Measurements from ENCODE around the gene PXK. TPM values are rescaled to one million over a fixed set of nuclear protein-coding genes. Genes with fewer than 3 reads are reported as not detected.
A peak's percentile ranks its signal among the peaks of the same experiment; 100 is the strongest.

Gene PXK
- polyA plus RNA-seq, 2 donors = 3.2 to 6.0 TPM

DNA sequence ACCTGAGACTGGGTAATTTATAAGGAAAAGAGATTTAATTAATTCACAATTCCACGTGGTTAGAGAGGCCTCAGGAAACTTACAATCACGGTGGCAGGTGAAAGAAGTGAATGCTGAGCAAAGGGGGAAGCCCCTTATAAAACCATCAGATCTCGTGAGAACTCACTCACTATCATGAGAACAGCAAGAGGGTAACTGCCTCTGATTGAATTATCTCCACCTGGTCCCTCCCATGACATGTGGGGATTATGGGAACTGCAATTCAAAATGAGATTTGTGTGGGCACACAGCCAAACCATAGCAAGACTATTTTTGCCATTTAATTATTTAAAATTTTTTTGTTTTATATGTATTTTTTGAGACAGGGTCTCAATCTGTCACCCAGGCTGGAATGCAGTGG lies 132.2 kb downstream of the PXK start:
- Histone ChIP-seq H3K27me3 (ENCODE audit: control insufficient read depth in 1 of 2, insufficient read depth in 2 of 2, low read length in 2 of 2) (no peaks in the 10 kb centered on the region), H3K4me3 (ENCODE audit: low read depth in 1 of 2, low read length in 2 of 2) (no peak overlapping the region), H3K36me3 (ENCODE audit: control insufficient read depth in 2 of 2, insufficient read depth in 2 of 2, low read length in 1 of 2) (no peaks in the 10 kb centered on the region), H3K27ac (ENCODE audit: low read depth in 2 of 2, low read length in 1 of 2) (no peak overlapping the region), H3K4me1 (ENCODE audit: control insufficient read depth in 2 of 2, insufficient read depth in 2 of 2, low read length in 1 of 2) (no peaks in the 10 kb centered on the region), H3K9me3 (ENCODE audit: control insufficient read depth in 2 of 2, insufficient read depth in 1 of 2, low read depth in 1 of 2, low read length in 1 of 2) (peaks cover 0 to 2% of the 10 kb centered on the region in 2 donors)
- 72% methylated on average over 3 of the region's 3 CpGs for WGBS, 2 donors

DNA sequence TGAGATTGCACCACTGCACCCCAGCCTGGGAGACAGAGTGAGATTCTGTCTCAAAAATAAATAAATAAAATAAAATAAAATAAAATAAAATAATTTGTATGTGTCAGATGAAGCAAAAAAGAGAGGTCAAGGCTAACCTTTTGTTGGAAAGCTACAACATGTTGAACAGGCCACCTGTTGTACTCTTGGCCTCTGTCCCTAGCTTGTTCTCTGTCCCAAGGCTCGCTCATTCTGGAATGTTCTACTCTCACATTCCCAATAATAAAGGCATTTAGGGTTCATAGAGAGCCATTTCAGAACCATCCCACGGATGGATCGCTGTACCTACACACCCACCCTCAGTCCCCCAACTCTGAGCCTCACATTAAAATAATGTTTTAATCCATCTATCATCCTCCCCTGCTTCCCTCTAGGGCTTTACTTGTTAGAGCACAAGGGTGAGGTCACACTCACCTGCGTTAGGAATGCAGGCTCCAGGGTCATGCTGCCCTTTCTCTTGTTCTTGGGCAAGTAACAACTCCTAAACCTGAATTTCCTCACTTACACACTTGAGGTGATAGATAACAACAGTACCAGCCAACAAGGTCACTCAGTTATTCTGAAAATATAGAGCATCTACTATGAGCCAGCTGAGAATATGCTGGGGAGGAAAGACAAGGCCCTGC lies 134.3 kb downstream of the PXK start:
- Histone ChIP-seq H3K36me3 (ENCODE audit: control insufficient read depth in 2 of 2, insufficient read depth in 2 of 2, low read length in 1 of 2) (no peaks in the 10 kb centered on the region), H3K27me3 (ENCODE audit: control insufficient read depth in 1 of 2, insufficient read depth in 2 of 2, low read length in 2 of 2) (no peaks in the 10 kb centered on the region), H3K9me3 (ENCODE audit: control insufficient read depth in 2 of 2, insufficient read depth in 1 of 2, low read depth in 1 of 2, low read length in 1 of 2) (peaks cover 0 to 2% of the 10 kb centered on the region in 2 donors), H3K4me3 (ENCODE audit: low read depth in 1 of 2, low read length in 2 of 2) (no peak overlapping the region), H3K27ac (ENCODE audit: low read depth in 2 of 2, low read length in 1 of 2) (no peak overlapping the region), H3K4me1 (ENCODE audit: control insufficient read depth in 2 of 2, insufficient read depth in 2 of 2, low read length in 1 of 2) (peaks cover 0 to 9% of the 10 kb centered on the region in 2 donors)
- 84 to 85% methylated on average over 4 of the region's 4 CpGs for WGBS, 2 donors

DNA sequence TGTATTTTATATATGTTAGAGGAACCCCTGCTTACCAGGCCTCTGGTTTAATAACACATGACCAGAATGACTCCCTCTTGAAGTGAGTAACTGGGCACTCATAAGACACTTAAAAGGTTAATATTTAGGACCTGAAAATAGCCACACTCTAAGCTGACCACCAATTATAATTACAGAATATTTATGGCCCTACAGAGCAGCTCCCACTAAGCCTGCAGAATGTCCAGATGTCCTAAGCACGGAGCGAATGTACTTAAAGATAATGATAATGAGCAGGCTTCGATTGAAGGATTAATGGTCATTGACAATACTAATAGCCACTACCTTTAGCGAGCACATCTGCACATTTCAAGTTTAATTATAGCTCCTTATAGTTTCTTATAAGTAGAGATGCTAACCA lies 136.4 kb downstream of the PXK start:
- Histone ChIP-seq H3K4me3 (ENCODE audit: low read depth in 1 of 2, low read length in 2 of 2) (no peak overlapping the region), H3K9me3 (ENCODE audit: control insufficient read depth in 2 of 2, insufficient read depth in 1 of 2, low read depth in 1 of 2, low read length in 1 of 2) (peaks cover 0 to 2% of the 10 kb centered on the region in 2 donors), H3K27ac (ENCODE audit: low read depth in 2 of 2, low read length in 1 of 2) (no peak overlapping the region), H3K4me1 (ENCODE audit: control insufficient read depth in 2 of 2, insufficient read depth in 2 of 2, low read length in 1 of 2) (peaks cover 0 to 10% of the 10 kb centered on the region in 2 donors), H3K36me3 (ENCODE audit: control insufficient read depth in 2 of 2, insufficient read depth in 2 of 2, low read length in 1 of 2) (no peaks in the 10 kb centered on the region), H3K27me3 (ENCODE audit: control insufficient read depth in 1 of 2, insufficient read depth in 2 of 2, low read length in 2 of 2) (no peaks in the 10 kb centered on the region)
- 89 to 93% methylated on average over 4 of the region's 4 CpGs for WGBS, 2 donors

- 81 to 86% methylated on average over 12 of the region's 12 CpGs for WGBS, 2 donors
- Histone ChIP-seq H3K27ac (ENCODE audit: low read depth in 2 of 2, low read length in 1 of 2) (peak overlapping the region; percentile 69 to 91), H3K27me3 (ENCODE audit: control insufficient read depth in 1 of 2, insufficient read depth in 2 of 2, low read length in 2 of 2) (no peaks in the 10 kb centered on the region), H3K4me1 (ENCODE audit: control insufficient read depth in 2 of 2, insufficient read depth in 2 of 2, low read length in 1 of 2) (peaks cover 0 to 10% of the 10 kb centered on the region in 2 donors), H3K4me3 (ENCODE audit: low read depth in 1 of 2, low read length in 2 of 2) (no peak overlapping the region), H3K9me3 (ENCODE audit: control insufficient read depth in 2 of 2, insufficient read depth in 1 of 2, low read depth in 1 of 2, low read length in 1 of 2) (peaks cover 0 to 2% of the 10 kb centered on the region in 2 donors), H3K36me3 (ENCODE audit: control insufficient read depth in 2 of 2, insufficient read depth in 2 of 2, low read length in 1 of 2) (no peaks in the 10 kb centered on the region)
These were observed 137.8 kb downstream of the PXK start for GRCh38 chr3:58470363-58471024.

DNA sequence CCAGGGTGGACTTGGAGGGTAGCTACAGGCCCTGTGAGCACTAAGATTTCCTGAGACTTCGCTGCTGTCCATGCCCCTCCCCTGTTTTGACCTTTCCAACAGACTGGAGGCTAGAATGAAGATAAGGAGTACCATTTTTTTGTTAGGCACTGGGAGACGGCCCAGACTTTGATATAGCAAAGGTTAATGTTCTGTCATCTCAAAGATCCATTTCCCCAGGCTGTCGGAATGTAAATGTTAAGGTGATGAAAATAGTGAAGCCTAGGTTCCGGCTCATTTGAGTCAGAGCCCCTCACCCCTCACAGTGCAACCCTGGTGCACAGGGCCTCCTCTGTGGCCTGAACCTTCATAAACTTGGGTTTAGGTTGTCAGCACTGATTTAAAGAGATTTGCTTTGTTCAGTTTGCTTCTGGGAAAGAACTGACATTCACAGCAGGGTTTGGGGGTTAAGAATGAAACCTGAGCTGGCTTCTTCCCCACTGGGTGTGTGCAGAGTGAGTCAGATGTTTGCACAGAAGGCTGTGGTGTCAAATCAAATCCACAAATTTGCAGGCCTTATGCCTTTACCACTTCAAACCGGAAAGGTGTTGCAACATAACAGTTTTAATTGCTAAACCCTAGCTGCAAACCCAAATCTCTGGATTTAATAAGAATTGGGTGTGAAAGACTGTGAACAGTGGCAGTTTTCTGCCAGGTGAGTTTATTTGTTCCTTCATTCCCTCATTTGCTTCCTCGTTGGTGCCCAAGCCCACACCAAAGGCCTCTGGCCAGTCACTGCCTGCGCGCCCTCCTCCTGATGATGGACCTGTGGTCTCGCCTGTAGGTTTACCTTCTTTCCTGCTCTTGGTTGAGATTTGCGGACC lies 138.6 kb downstream of the PXK start:
- Histone ChIP-seq H3K36me3 (ENCODE audit: control insufficient read depth in 2 of 2, insufficient read depth in 2 of 2, low read length in 1 of 2) (no peaks in the 10 kb centered on the region), H3K27me3 (ENCODE audit: control insufficient read depth in 1 of 2, insufficient read depth in 2 of 2, low read length in 2 of 2) (no peaks in the 10 kb centered on the region), H3K9me3 (ENCODE audit: control insufficient read depth in 2 of 2, insufficient read depth in 1 of 2, low read depth in 1 of 2, low read length in 1 of 2) (peaks cover 0 to 2% of the 10 kb centered on the region in 2 donors), H3K27ac (ENCODE audit: low read depth in 2 of 2, low read length in 1 of 2) (peak overlapping the region; percentile 80 to 91), H3K4me1 (ENCODE audit: control insufficient read depth in 2 of 2, insufficient read depth in 2 of 2, low read length in 1 of 2) (peaks cover 0 to 10% of the 10 kb centered on the region in 2 donors), H3K4me3 (ENCODE audit: low read depth in 1 of 2, low read length in 2 of 2) (no peak overlapping the region)
- 35 to 41% methylated on average over 10 of the region's 10 CpGs for WGBS, 2 donors

- H3K9me3 ChIP-seq (ENCODE audit: control insufficient read depth in 2 of 2, insufficient read depth in 1 of 2, low read depth in 1 of 2, low read length in 1 of 2) = peaks cover 0 to 2% of the 10 kb centered on the region in 2 donors
- H3K36me3 ChIP-seq (ENCODE audit: control insufficient read depth in 2 of 2, insufficient read depth in 2 of 2, low read length in 1 of 2) = no peaks in the 10 kb centered on the region
- H3K27ac ChIP-seq (ENCODE audit: low read depth in 2 of 2, low read length in 1 of 2) = no peak overlapping the region
- WGBS, 2 donors = 90 to 93% methylated on average over 1 of the region's 1 CpG
- H3K27me3 ChIP-seq (ENCODE audit: control insufficient read depth in 1 of 2, insufficient read depth in 2 of 2, low read length in 2 of 2) = no peaks in the 10 kb centered on the region
- H3K4me1 ChIP-seq (ENCODE audit: control insufficient read depth in 2 of 2, insufficient read depth in 2 of 2, low read length in 1 of 2) = peaks cover 0 to 10% of the 10 kb centered on the region in 2 donors
- H3K4me3 ChIP-seq (ENCODE audit: low read depth in 1 of 2, low read length in 2 of 2) = no peak overlapping the region
These were observed 140.6 kb downstream of the PXK start for GRCh38 chr3:58473275-58473674.

DNA sequence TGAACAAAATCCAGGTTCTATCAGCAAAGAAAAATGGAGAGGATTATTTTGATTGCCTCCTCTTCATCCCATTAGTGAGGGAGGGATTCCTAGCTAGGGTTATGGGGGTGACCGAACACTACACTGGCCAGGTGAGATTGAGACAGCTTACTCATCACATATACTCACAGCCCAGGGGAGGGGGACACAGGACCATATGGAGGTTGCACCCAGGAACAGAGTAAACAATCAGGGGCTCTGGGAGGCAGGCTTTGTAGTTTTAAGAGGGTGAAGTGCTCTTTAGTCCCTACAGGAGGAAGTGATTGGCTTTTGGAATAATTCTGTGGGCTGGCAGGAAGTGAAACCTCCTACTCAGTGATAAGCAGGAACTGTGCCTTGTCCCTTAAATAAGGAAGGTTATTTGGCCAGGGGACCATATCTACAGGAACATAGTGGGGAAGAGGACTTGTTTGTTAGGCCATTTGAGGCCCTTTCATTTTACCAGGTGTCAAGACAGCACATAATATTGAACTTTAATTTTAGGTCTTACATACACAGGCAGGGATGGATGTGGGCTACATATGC lies 141.7 kb downstream of the PXK start:
- H3K27ac ChIP-seq (ENCODE audit: low read depth in 2 of 2, low read length in 1 of 2) = no peak overlapping the region
- 93 to 94% methylated on average over 1 of the region's 1 CpG for WGBS, 2 donors
- no peaks in the 10 kb centered on the region for H3K27me3 ChIP-seq (ENCODE audit: control insufficient read depth in 1 of 2, insufficient read depth in 2 of 2, low read length in 2 of 2)
- peaks cover 0 to 10% of the 10 kb centered on the region in 2 donors for H3K4me1 ChIP-seq (ENCODE audit: control insufficient read depth in 2 of 2, insufficient read depth in 2 of 2, low read length in 1 of 2)
- H3K36me3 ChIP-seq (ENCODE audit: control insufficient read depth in 2 of 2, insufficient read depth in 2 of 2, low read length in 1 of 2) = no peaks in the 10 kb centered on the region
- H3K9me3 ChIP-seq (ENCODE audit: control insufficient read depth in 2 of 2, insufficient read depth in 1 of 2, low read depth in 1 of 2, low read length in 1 of 2) = peaks cover 0 to 2% of the 10 kb centered on the region in 2 donors
- no peak overlapping the region for H3K4me3 ChIP-seq (ENCODE audit: low read depth in 1 of 2, low read length in 2 of 2)

- 70 to 75% methylated on average over 3 of the region's 3 CpGs for WGBS, 2 donors
- H3K4me1 ChIP-seq (ENCODE audit: control insufficient read depth in 2 of 2, insufficient read depth in 2 of 2, low read length in 1 of 2) = peaks cover 0 to 10% of the 10 kb centered on the region in 2 donors
- H3K4me3 ChIP-seq (ENCODE audit: low read depth in 1 of 2, low read length in 2 of 2) = no peak overlapping the region
- H3K9me3 ChIP-seq (ENCODE audit: control insufficient read depth in 2 of 2, insufficient read depth in 1 of 2, low read depth in 1 of 2, low read length in 1 of 2) = no peaks in the 10 kb centered on the region
- no peak overlapping the region for H3K27ac ChIP-seq (ENCODE audit: low read depth in 2 of 2, low read length in 1 of 2)
- H3K27me3 ChIP-seq (ENCODE audit: control insufficient read depth in 1 of 2, insufficient read depth in 2 of 2, low read length in 2 of 2) = no peaks in the 10 kb centered on the region
- H3K36me3 ChIP-seq (ENCODE audit: control insufficient read depth in 2 of 2, insufficient read depth in 2 of 2, low read length in 1 of 2) = no peaks in the 10 kb centered on the region
These were observed 142.4 kb downstream of the PXK start for GRCh38 chr3:58474967-58475578.

Measured in esophagus (tissue), 2 donors.